HepG2 (cell line): ENCODE results near the gene CISD3. TPM values are rescaled to one million over a fixed set of nuclear protein-coding genes. Genes with fewer than 3 reads are reported as not detected.

Source experiments
- CBFB ChIP-seq: sonication (generic); formaldehyde crosslinking; IDR thresholded peaks from 2 replicates; pipeline ENCODE4 v1.4.0; 2020; ENCODE audit warnings: missing genetic modification reagents
- CCDC6 ChIP-seq: sonication (generic); formaldehyde crosslinking; IDR thresholded peaks from 2 replicates; pipeline ENCODE4 v1.8.1; 2022; ENCODE audit warnings: mild to moderate bottlenecking, missing genetic modification reagents, moderate library complexity
- CENPT ChIP-seq: sonication (generic); formaldehyde crosslinking; IDR thresholded peaks from 2 replicates; pipeline ENCODE4 v1.8.0; 2022; ENCODE audit warnings: low read depth, mild to moderate bottlenecking, moderate library complexity, missing genetic modification reagents
- GABPA ChIP-seq, 2 experiments: IDR thresholded peaks; 2 replicates each; pipeline ENCODE4 v1.6.1; 2011 to 2016; ENCODE audit warnings: low read depth in 2 of 2, low read length in 1 of 2, missing biosample characterization in 1 of 2, missing genetic modification characterization in 1 of 2
- HNRNPH1 ChIP-seq: fragments of 200-400 bp; formaldehyde crosslinking; optimal IDR thresholded peaks from 2 replicates; pipeline ENCODE3; 2017; ENCODE audit warnings: mild to moderate bottlenecking, low read depth, low read length
- IKZF4 ChIP-seq: sonication (generic); formaldehyde crosslinking; IDR thresholded peaks from 2 replicates; pipeline ENCODE4 v1.5.1; 2020; ENCODE audit warnings: borderline replicate concordance, mild to moderate bottlenecking, low read depth, missing genetic modification reagents; ENCODE audit errors: not compliant biosample characterization
- KLF15 ChIP-seq: sonication (generic); formaldehyde crosslinking; IDR thresholded peaks from 2 replicates; pipeline ENCODE4 v1.8.1; 2023; ENCODE audit warnings: borderline replicate concordance, mild to moderate bottlenecking, inconsistent platforms, missing genetic modification reagents, mixed read lengths
- KLF16 ChIP-seq, 2 experiments: sonication (generic) in 1 of 2; formaldehyde crosslinking in 1 of 2; IDR thresholded peaks; 2 replicates each; pipeline versions ENCODE4 v1.6.1 to v1.8.0; 2016 to 2023; ENCODE audit warnings: missing genetic modification reagents in 2 of 2, missing compliant biosample characterization in 1 of 2
- PHF8 ChIP-seq: sonication (generic); formaldehyde crosslinking; IDR thresholded peaks from 2 replicates; pipeline ENCODE4 v1.5.0; 2020; ENCODE audit warnings: missing genetic modification reagents
- TGIF2 ChIP-seq: IDR thresholded peaks from 2 replicates; pipeline ENCODE4 v1.6.1; 2016; ENCODE audit warnings: control low read depth, missing compliant biosample characterization
- ZFYVE20 ChIP-seq: sonication (generic); formaldehyde crosslinking; IDR thresholded peaks from 2 replicates; pipeline ENCODE4 v1.8.0; 2023; ENCODE audit warnings: low read depth, mild to moderate bottlenecking, moderate library complexity, missing genetic modification reagents, borderline replicate concordance
- ZNF891 ChIP-seq: sonication (generic); formaldehyde crosslinking; IDR thresholded peaks from 2 replicates; pipeline ENCODE4 v1.5.0; 2020; ENCODE audit warnings: mild to moderate bottlenecking, missing genetic modification reagents
- polyA plus RNA-seq, 8 experiments: library from polyadenylated mRNA; depleted of rRNA in 3 of 8; stranded (reverse) in 7 of 8; unstranded in 1 of 8; fragments of >200 nt; fragmentation: Illumina TruSeq in 4 of 8; extraction: Trizol in 4 of 8; gene quantifications; 2 replicates each; pipeline versions ENCODE4 v1.2.1 to v1.2.3, GENCODE V29; 2011 to 2016; ENCODE audit warnings: low read depth in 4 of 8, missing spikeins in 1 of 8, mixed read lengths in 1 of 8; ENCODE audit not compliant: insufficient read depth in 1 of 8
- total RNA-seq, 5 experiments: library from RNA; depleted of rRNA; stranded (reverse); fragments of >200 nt; fragmentation: Illumina TruSeq; extraction: Trizol; gene quantifications; 2 replicates each; pipeline ENCODE4 v1.2.3, GENCODE V29; 2016; ENCODE audit warnings: low read depth in 1 of 5
- TF ChIP-seq, protein P1 (sequence below): sonication (generic); formaldehyde crosslinking; IDR thresholded peaks from 2 replicates; pipeline ENCODE4 v1.4.0; 2020; ENCODE audit warnings: mild to moderate bottlenecking, missing genetic modification reagents
- TF ChIP-seq, protein P2 (sequence below): sonication (generic); formaldehyde crosslinking; IDR thresholded peaks from 2 replicates; pipeline ENCODE4 v1.4.0; 2020; ENCODE audit warnings: missing genetic modification reagents
- TF ChIP-seq, protein P3 (sequence below): IDR thresholded peaks from 2 replicates; pipeline ENCODE4 v1.6.1; 2016; ENCODE audit warnings: missing compliant biosample characterization, missing genetic modification reagents, borderline replicate concordance

The CISD3 gene
- total and polyA plus RNA-seq, 2 of the 13 experiments (the other 11 are each of a cell fraction or from before 2014, with no cell fraction given): 30.0 to 34.1 TPM

GRCh38 chr17:38704606-38705522, 25.3 kb upstream of the CISD3 start, which contains the start of gene MLLT6 (continued):
- TF ChIP-seq, protein P1, sequence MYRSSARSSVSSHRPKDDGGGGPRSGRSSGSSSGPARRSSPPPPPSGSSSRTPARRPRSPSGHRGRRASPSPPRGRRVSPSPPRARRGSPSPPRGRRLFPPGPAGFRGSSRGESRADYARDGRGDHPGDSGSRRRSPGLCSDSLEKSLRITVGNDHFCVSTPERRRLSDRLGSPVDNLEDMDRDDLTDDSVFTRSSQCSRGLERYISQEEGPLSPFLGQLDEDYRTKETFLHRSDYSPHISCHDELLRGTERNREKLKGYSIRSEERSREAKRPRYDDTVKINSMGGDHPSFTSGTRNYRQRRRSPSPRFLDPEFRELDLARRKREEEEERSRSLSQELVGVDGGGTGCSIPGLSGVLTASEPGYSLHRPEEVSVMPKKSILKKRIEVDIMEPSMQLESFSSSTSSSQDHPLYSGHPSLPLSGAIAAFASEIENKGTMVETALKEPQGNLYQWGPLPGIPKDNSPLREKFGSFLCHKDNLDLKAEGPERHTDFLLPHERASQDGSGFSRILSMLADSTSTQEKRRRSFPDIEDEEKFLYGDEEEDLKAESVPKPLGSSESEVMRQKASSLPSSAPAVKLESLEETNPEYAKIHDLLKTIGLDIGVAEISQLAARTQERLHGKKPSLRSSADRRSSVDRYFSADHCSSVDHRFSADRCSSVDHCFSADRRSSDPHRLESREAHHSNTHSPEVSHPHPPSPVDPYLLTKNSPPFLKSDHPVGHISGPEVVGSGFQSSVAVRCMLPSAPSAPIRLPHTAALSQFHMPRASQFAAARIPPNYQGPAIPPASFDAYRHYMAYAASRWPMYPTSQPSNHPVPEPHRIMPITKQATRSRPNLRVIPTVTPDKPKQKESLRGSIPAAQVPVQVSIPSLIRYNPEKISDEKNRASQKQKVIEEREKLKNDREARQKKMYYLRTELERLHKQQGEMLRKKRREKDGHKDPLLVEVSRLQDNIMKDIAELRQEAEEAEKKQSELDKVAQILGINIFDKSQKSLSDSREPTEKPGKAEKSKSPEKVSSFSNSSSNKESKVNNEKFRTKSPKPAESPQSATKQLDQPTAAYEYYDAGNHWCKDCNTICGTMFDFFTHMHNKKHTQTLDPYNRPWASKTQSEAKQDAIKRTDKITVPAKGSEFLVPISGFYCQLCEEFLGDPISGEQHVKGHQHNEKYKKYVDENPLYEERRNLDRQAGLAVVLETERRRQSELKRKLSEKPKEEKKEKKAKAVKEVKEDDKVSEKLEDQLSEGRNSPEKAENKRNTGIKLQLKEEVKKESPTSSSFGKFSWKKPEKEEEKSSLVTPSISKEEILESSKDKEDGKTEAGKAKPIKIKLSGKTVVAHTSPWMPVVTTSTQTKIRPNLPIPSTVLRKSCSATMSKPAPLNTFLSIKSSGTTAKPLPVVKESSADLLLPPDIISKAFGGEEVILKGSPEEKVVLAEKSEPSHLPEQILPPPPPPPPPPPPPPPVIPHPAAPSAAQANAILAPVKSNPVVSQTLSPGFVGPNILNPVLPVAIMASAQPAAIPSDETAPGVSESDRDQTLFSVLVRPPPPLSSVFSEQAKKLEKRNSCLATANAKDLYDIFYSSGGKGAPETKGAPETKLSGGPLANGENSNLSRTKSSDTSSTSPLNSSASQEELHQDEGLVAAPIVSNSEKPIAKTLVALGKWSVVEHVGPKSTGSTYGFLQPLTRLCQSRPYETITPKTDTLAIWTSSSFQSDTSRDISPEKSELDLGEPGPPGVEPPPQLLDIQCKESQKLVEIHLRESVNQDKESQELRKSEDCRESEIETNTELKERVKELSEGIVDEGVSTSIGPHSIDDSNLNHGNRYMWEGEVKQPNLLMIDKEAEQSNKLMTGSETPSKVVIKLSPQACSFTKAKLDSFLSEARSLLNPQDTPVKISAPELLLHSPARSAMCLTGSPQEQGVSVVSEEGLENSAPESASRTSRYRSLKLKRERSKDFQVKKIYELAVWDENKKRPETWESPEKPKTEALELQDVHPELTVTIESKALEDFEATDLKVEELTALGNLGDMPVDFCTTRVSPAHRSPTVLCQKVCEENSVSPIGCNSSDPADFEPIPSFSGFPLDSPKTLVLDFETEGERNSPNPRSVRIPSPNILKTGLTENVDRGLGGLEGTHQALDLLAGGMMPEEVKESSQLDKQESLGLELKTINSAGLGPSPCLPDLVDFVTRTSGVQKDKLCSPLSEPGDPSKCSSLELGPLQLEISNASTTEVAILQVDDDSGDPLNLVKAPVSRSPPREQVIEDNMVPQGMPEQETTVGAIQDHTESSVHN: no peak
- 0 out of 2 replicates have a peak, but pooled peaks have one; percentile 61 for TF ChIP-seq CENPT (CRISPR knock-in tag)
- 0 out of 2 replicates have a peak, but pooled peaks have one; percentile 18 for TF ChIP-seq GABPA (IDR thresholded peaks at IDR 0.05; ENCODE audit: low read depth, low read length)
- no peak for TF ChIP-seq GABPA (CRISPR knock-in tag; IDR thresholded peaks at IDR 0.05; ENCODE audit: low read depth)
- 0 out of 4 replicates have a peak, but pooled peaks of 1 of the 2 experiments have one; percentile 24 for TF ChIP-seq KLF16 (CRISPR knock-in tag; IDR thresholded peaks at IDR 0.05)
- no peak; the same call in 1 of the 2 replicates for TF ChIP-seq PHF8
- TF ChIP-seq KLF15 (CRISPR knock-in tag): no peak
- TF ChIP-seq IKZF4 (CRISPR knock-in tag): no peak
- 0 out of 2 replicates have a peak, but pooled peaks have one; percentile 44 for TF ChIP-seq TGIF2 (CRISPR knock-in tag)
- TF ChIP-seq, protein P2, sequence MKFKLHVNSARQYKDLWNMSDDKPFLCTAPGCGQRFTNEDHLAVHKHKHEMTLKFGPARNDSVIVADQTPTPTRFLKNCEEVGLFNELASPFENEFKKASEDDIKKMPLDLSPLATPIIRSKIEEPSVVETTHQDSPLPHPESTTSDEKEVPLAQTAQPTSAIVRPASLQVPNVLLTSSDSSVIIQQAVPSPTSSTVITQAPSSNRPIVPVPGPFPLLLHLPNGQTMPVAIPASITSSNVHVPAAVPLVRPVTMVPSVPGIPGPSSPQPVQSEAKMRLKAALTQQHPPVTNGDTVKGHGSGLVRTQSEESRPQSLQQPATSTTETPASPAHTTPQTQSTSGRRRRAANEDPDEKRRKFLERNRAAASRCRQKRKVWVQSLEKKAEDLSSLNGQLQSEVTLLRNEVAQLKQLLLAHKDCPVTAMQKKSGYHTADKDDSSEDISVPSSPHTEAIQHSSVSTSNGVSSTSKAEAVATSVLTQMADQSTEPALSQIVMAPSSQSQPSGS (CRISPR knock-in tag): peak; percentile 60
- no peak for TF ChIP-seq HNRNPH1
- TF ChIP-seq, protein P3, sequence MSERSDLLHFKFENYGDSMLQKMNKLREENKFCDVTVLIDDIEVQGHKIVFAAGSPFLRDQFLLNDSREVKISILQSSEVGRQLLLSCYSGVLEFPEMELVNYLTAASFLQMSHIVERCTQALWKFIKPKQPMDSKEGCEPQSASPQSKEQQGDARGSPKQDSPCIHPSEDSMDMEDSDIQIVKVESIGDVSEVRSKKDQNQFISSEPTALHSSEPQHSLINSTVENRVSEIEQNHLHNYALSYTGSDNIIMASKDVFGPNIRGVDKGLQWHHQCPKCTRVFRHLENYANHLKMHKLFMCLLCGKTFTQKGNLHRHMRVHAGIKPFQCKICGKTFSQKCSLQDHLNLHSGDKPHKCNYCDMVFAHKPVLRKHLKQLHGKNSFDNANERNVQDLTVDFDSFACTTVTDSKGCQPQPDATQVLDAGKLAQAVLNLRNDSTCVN: no peak
- no peak for TF ChIP-seq ZNF891 (CRISPR knock-in tag)
- peak; percentile 20; the same call in 1 of the 2 replicates for TF ChIP-seq CBFB (CRISPR knock-in tag)
- peak; percentile 62; the same call in 1 of the 2 replicates for TF ChIP-seq ZFYVE20
- 0 out of 2 replicates have a peak, but pooled peaks have one; percentile 11 for TF ChIP-seq CCDC6 (CRISPR knock-in tag)
